HepG2 (cell line): Measurements from ENCODE around the gene RAMP1. TPM values are rescaled to one million over a fixed set of nuclear protein-coding genes. Genes with fewer than 3 reads are reported as not detected.
A peak's percentile ranks its signal among the peaks of the same experiment; 100 is the strongest.

Source experiments
- ATAC-seq: fragments of 200-7000 bp; cut with Tn5 transposase; 3 replicates; pipeline ENCODE4 v1.9.1; 2020; ENCODE audit warnings: mild to moderate bottlenecking, moderate library complexity
- BruUV-seq: library from RNA; stranded (reverse); fragments of 400-500 nt; replicated peaks from 2 replicates; lab custom pipeline; 2021; lab: Mats Ljungman, UMichigan
- CTCF ChIA-PET: fragments of 300-600 bp; formaldehyde crosslinking; extraction: SDS; loops from one replicate; lab custom pipeline; 2021; ENCODE audit warnings: low total read pairs, inconsistent platforms, low intra/inter-chr PET ratio; lab: Yijun Ruan, JAX
- POLR2A ChIA-PET: fragments of 350-600 bp; sonication (Branson Sonifier 250); formaldehyde crosslinking; loops from one replicate; lab custom pipeline; 2020; ENCODE audit warnings: antibody characterized with exemption, inconsistent platforms; lab: Yijun Ruan, JAX
- DNase-seq: peaks from one replicate; pipeline ENCODE4 v3.0.0-alpha.2; 2015; ENCODE audit warnings: low spot score
- FAIRE-seq: peaks from 3 replicates; lab custom pipeline; 2011; peaks lifted over from hg19 to GRCh38; lab: Jason Lieb, UNC
- H2AFZ ChIP-seq: one replicate; pipeline ENCODE4 v1.6.1; 2011; ENCODE audit warnings: low read length, inconsistent platforms
- H3K27ac ChIP-seq: fragments of 300-600 bp; 3 replicates; pipeline ENCODE4 v1.8.0; 2011; ENCODE audit warnings: mixed run types, mild to moderate bottlenecking, mixed read lengths, low read length, inconsistent platforms; ENCODE audit not compliant: insufficient read depth; ENCODE audit errors: extremely low read length
- H3K27me3 ChIP-seq, 2 experiments: fragments of 200-600 bp in 1 of 2; 2 replicates in 1 of 2; 3 replicates in 1 of 2; pipeline versions ENCODE4 v1.6.0 to v1.8.0; 2011; ENCODE audit warnings: low read length in 2 of 2, mild to moderate bottlenecking in 2 of 2, moderate library complexity in 2 of 2, inconsistent platforms in 1 of 2; ENCODE audit not compliant: insufficient read depth in 2 of 2, control insufficient read depth in 1 of 2
- H3K36me3 ChIP-seq, 2 experiments: fragments of 200-600 bp in 1 of 2; replicated peaks in 1 of 2; 2 replicates in 1 of 2; 3 replicates in 1 of 2; pipeline versions ENCODE4 v1.5.1 to v1.8.0; 2011; ENCODE audit warnings: low read length in 2 of 2, inconsistent platforms in 1 of 2; ENCODE audit not compliant: insufficient read depth in 2 of 2, control insufficient read depth in 1 of 2
- H3K4me1 ChIP-seq: 2 replicates; pipeline ENCODE4 v1.5.1; 2012; ENCODE audit warnings: low read length, inconsistent platforms; ENCODE audit not compliant: insufficient read depth
- H3K4me2 ChIP-seq: 2 replicates; pipeline ENCODE4 v1.6.0; 2011; ENCODE audit warnings: low read depth, low read length, inconsistent platforms
- H3K4me3 ChIP-seq, 3 experiments: fragments of 200-600 bp in 1 of 3; sonication (generic), shearing (Covaris generic) in 1 of 3; replicated peaks in 1 of 3; 2 replicates each; pipeline ENCODE4 v1.5.1; 2011 to 2016; ENCODE audit warnings: low read length in 3 of 3, inconsistent platforms in 2 of 3, low read depth in 2 of 3, mild to moderate bottlenecking in 2 of 3, control low read depth in 1 of 3, mixed read lengths in 1 of 3; ENCODE audit not compliant: insufficient read depth in 1 of 3
- H3K79me2 ChIP-seq: one replicate; pipeline ENCODE4 v1.6.1; 2011; ENCODE audit warnings: low read length, inconsistent platforms; ENCODE audit not compliant: insufficient read depth
- H3K9ac ChIP-seq: 2 replicates; pipeline ENCODE4 v1.6.0; 2011; ENCODE audit warnings: mild to moderate bottlenecking, low read depth, low read length, inconsistent platforms; ENCODE audit not compliant: insufficient read depth
- H3K9me3 ChIP-seq: 2 replicates; pipeline ENCODE4 v1.5.1; 2012; ENCODE audit warnings: mild to moderate bottlenecking, low read length
- H4K20me1 ChIP-seq: 2 replicates; pipeline ENCODE4 v1.6.0; 2011; ENCODE audit warnings: inconsistent platforms, mild to moderate bottlenecking, low read length, moderate library complexity; ENCODE audit not compliant: insufficient read depth
- MEIS1 ChIP-seq: sonication (generic); formaldehyde crosslinking; IDR thresholded peaks from 2 replicates; pipeline ENCODE4 v1.9.0; 2021; ENCODE audit warnings: mild to moderate bottlenecking, missing genetic modification reagents, moderate library complexity, borderline replicate concordance
- MYC ChIP-seq: sonication (generic); formaldehyde crosslinking; IDR thresholded peaks from 2 replicates; pipeline ENCODE4 v1.9.0; 2021; ENCODE audit warnings: missing genetic modification reagents, borderline replicate concordance
- WGBS: methylation state at CpG from one replicate; pipeline ENCODE4 v1.1.6; 2017; ENCODE audit warnings: low lambda C conversion rate; 5-methylcytosine and 5-hydroxymethylcytosine counted together
- in situ Hi-C: cut with HindIII; loops from 2 replicates; pipeline ENCODE4 v1.10.0; 2017; ENCODE audit warnings: low pct_unique_long_range_greater_than_20kb; ENCODE audit not compliant: extremely low pct_ligation_motif_present
- intact Hi-C: fragments of 100-400 bp; cut with micrococcal nuclease; formaldehyde crosslinking; loops from one replicate; pipeline ENCODE4 v1.10.0; 2022; ENCODE audit not compliant: unreplicated experiment
- polyA plus RNA-seq, 8 experiments: library from polyadenylated mRNA; depleted of rRNA in 3 of 8; stranded (reverse) in 7 of 8; unstranded in 1 of 8; fragments of >200 nt; fragmentation: Illumina TruSeq in 4 of 8; extraction: Trizol in 4 of 8; gene quantifications; 2 replicates each; pipeline versions ENCODE4 v1.2.1 to v1.2.3, GENCODE V29; 2011 to 2016; ENCODE audit warnings: low read depth in 4 of 8, missing spikeins in 1 of 8, mixed read lengths in 1 of 8; ENCODE audit not compliant: insufficient read depth in 1 of 8
- total RNA-seq, 5 experiments: library from RNA; depleted of rRNA; stranded (reverse); fragments of >200 nt; fragmentation: Illumina TruSeq; extraction: Trizol; gene quantifications; 2 replicates each; pipeline ENCODE4 v1.2.3, GENCODE V29; 2016; ENCODE audit warnings: low read depth in 1 of 5
- TF ChIP-seq, protein P1 (sequence below): IDR thresholded peaks from 2 replicates; pipeline ENCODE4 v1.6.1; 2018; ENCODE audit warnings: missing genetic modification reagents
- TF ChIP-seq, protein P2 (sequence below): sonication (generic); formaldehyde crosslinking; IDR thresholded peaks from 2 replicates; pipeline ENCODE4 v1.5.1; 2020; ENCODE audit warnings: missing genetic modification reagents, mild to moderate bottlenecking, borderline replicate concordance
- TF ChIP-seq, protein P3 (sequence below): fragments of 450-650 bp; IDR thresholded peaks from 2 replicates; pipeline ENCODE4 v1.6.1; 2016

The RAMP1 gene
- total and polyA plus RNA-seq, 2 of the 13 experiments (the other 11 are each of a cell fraction or from before 2014, with no cell fraction given) = 0.29 to 0.61 TPM

DNA sequence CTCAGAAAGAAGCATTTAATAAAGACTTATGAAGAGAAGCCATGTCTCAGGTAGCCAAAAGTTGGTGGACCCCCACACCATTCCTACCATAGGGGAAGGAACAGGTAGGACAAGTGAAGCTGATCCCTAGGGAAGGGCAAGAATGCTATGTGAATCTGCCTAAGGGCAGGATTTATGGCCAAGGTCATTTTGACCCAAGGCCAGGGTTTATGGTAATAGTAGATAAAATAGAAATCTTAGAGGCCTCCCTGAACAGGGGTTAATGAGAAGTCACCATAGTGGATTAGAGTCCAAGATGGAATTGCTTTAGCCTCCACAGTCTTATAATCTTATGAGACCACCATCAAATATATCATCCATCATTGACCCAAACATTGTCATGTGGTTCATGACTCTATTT lies 81.4 kb downstream of the RAMP1 start (continued):
- TF ChIP-seq, protein P1, sequence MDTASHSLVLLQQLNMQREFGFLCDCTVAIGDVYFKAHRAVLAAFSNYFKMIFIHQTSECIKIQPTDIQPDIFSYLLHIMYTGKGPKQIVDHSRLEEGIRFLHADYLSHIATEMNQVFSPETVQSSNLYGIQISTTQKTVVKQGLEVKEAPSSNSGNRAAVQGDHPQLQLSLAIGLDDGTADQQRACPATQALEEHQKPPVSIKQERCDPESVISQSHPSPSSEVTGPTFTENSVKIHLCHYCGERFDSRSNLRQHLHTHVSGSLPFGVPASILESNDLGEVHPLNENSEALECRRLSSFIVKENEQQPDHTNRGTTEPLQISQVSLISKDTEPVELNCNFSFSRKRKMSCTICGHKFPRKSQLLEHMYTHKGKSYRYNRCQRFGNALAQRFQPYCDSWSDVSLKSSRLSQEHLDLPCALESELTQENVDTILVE (CRISPR knock-in tag) = no peak
- TF ChIP-seq MYC = no peak
- TF ChIP-seq MEIS1 = no peak

DNA sequence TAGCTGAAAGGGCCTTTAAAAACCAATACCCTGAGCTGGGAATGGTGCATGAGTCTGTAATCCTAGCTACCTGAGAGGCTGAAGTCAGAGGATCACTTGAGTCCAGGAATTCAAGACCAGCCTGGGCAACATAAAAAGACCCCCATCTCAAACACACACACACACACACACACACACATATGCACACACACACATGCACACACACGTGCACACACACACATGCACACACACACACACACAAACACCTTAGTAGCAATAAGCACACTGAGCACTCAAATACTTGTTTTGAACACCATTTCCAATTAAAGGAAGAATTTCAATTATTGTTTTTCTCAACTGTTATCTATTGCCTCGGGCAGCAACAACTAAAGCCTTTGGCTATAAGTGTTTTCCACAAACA lies 81.8 kb downstream of the RAMP1 start:
- Histone ChIP-seq H3K4me3 (no peak overlapping the region), H3K27ac (no peak overlapping the region), H3K27me3 (peaks cover 0 to 17% of the 10 kb centered on the region in 2 experiments; a peak in 3 of 5 replicates), H4K20me1 (no peaks in the 10 kb centered on the region), H3K79me2 (no peaks in the 10 kb centered on the region), H3K36me3 (no peaks in the 10 kb centered on the region), H3K9ac (no peak overlapping the region), H3K4me1 (peaks cover 13% of the 10 kb centered on the region), H3K9me3 (peaks cover 11% of the 10 kb centered on the region; the same call in 1 of the 2 replicates), H2AFZ (no peak overlapping the region), H3K4me2 (no peak overlapping the region)
- WGBS = 15% methylated on average over 2 of the region's 2 CpGs
- ChIA-PET CTCF (no interaction called here), POLR2A (no interaction called here)
- in situ Hi-C loops = no loop called here
- ATAC-seq = no peak
- no peak for DNase-seq
- TF ChIP-seq, protein P2, sequence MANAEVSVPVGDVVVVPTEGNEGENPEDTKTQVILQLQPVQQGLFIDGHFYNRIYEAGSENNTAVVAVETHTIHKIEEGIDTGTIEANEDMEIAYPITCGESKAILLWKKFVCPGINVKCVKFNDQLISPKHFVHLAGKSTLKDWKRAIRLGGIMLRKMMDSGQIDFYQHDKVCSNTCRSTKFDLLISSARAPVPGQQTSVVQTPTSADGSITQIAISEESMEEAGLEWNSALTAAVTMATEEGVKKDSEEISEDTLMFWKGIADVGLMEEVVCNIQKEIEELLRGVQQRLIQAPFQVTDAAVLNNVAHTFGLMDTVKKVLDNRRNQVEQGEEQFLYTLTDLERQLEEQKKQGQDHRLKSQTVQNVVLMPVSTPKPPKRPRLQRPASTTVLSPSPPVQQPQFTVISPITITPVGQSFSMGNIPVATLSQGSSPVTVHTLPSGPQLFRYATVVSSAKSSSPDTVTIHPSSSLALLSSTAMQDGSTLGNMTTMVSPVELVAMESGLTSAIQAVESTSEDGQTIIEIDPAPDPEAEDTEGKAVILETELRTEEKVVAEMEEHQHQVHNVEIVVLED (CRISPR knock-in tag) = no peak
- TF ChIP-seq, protein P3, sequence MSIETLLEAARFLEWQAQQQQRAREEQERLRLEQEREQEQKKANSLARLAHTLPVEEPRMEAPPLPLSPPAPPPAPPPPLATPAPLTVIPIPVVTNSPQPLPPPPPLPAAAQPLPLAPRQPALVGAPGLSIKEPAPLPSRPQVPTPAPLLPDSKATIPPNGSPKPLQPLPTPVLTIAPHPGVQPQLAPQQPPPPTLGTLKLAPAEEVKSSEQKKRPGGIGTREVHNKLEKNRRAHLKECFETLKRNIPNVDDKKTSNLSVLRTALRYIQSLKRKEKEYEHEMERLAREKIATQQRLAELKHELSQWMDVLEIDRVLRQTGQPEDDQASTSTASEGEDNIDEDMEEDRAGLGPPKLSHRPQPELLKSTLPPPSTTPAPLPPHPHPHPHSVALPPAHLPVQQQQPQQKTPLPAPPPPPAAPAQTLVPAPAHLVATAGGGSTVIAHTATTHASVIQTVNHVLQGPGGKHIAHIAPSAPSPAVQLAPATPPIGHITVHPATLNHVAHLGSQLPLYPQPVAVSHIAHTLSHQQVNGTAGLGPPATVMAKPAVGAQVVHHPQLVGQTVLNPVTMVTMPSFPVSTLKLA = peak; percentile 78
- FAIRE-seq = no peak
- intact Hi-C loops = no loop called here
- no TSS peak for BruUV-seq
